Measurements from ENCODE around the gene ACTN4. TPM values are rescaled to one million over a fixed set of nuclear protein-coding genes. Genes with fewer than 3 reads are reported as not detected.

ACTN4 gene
- total RNA-seq, 1 donor = 229 TPM

DNA sequence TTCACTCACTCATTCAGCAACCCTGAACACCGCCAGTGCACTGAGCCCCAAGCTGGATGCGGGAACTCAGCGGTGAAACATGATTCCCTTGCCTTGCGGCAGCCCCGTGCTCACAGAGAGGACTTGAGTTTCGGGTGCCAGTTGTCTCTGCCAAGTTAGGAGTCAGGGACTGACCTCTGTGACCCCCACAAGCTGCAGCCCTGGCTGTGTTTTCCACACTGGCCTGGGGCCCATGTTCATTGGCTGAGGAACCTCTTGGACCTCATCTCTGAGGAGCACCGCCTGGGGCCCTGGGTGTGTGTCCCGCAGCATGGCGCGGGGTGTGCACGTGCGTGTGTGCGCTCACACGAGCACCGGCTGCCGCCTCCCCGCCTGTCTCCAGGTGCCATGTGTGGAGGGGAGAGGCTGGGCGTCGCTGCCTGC, 65.8 kb downstream of the ACTN4 start:
- TF ChIP-seq, protein P1, sequence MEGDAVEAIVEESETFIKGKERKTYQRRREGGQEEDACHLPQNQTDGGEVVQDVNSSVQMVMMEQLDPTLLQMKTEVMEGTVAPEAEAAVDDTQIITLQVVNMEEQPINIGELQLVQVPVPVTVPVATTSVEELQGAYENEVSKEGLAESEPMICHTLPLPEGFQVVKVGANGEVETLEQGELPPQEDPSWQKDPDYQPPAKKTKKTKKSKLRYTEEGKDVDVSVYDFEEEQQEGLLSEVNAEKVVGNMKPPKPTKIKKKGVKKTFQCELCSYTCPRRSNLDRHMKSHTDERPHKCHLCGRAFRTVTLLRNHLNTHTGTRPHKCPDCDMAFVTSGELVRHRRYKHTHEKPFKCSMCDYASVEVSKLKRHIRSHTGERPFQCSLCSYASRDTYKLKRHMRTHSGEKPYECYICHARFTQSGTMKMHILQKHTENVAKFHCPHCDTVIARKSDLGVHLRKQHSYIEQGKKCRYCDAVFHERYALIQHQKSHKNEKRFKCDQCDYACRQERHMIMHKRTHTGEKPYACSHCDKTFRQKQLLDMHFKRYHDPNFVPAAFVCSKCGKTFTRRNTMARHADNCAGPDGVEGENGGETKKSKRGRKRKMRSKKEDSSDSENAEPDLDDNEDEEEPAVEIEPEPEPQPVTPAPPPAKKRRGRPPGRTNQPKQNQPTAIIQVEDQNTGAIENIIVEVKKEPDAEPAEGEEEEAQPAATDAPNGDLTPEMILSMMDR (IDR thresholded peaks at IDR 0.05; ENCODE audit: extremely low read depth, low read depth, low read length) = no peak
- peak; percentile 43 for DNase-seq (ENCODE audit: insufficient read length, low spot score, missing footprints)
- H3K4me2 ChIP-seq (ENCODE audit: insufficient read depth, low read length) = no peak overlapping the region
- H3K9me3 ChIP-seq (ENCODE audit: low read depth, low read length) = no peaks in the 10 kb centered on the region
- H3K27ac ChIP-seq (ENCODE audit: low read depth, low read length) = peak overlapping the region; percentile 91
- H4K20me1 ChIP-seq (ENCODE audit: insufficient read depth, low read length) = peaks cover 39% of the 10 kb centered on the region
- H3K4me3 ChIP-seq (ENCODE audit: insufficient read depth, low read length) = no peak overlapping the region
- H2AFZ ChIP-seq (ENCODE audit: low read length) = no peak overlapping the region
- peaks cover 78% of the 10 kb centered on the region for H3K79me2 ChIP-seq (ENCODE audit: insufficient read depth, low read length)
- H3K27me3 ChIP-seq (ENCODE audit: insufficient read depth, low read length) = no peaks in the 10 kb centered on the region
- H3K36me3 ChIP-seq (ENCODE audit: insufficient read depth, low read length) = peaks cover 97% of the 10 kb centered on the region
- H3K4me1 ChIP-seq (ENCODE audit: insufficient read depth, low read length) = peaks cover 33% of the 10 kb centered on the region

DNA sequence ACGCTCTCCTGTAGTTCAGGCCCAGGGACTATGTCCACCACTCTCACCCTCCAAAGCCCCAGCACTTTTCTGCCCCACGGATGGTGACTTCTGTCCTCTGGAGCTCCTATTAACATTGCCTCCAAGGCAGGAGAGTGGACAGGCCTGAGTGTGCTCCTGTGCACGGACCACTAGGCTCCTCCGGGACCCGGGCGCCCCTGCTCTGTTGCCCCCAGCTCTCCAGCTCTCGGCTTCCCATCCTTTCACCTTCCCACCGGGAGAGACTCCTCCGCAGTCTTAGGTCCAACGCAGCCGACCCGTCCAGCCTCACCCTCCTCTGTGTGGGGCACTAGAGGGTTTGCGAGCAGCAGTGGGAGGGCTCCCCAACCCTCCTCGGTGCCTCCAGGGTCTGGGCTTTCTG, 66.4 kb downstream of the ACTN4 start:
- no peaks in the 10 kb centered on the region for H3K27me3 ChIP-seq (ENCODE audit: insufficient read depth, low read length)
- H4K20me1 ChIP-seq (ENCODE audit: insufficient read depth, low read length) = peaks cover 44% of the 10 kb centered on the region
- peaks cover 77% of the 10 kb centered on the region for H3K79me2 ChIP-seq (ENCODE audit: insufficient read depth, low read length)
- DNase-seq (ENCODE audit: insufficient read length, low spot score, missing footprints) = no peak
- peaks cover 29% of the 10 kb centered on the region for H3K4me1 ChIP-seq (ENCODE audit: insufficient read depth, low read length)
- H2AFZ ChIP-seq (ENCODE audit: low read length) = no peak overlapping the region
- H3K9me3 ChIP-seq (ENCODE audit: low read depth, low read length) = no peaks in the 10 kb centered on the region
- H3K4me3 ChIP-seq (ENCODE audit: insufficient read depth, low read length) = no peak overlapping the region
- no peak overlapping the region for H3K4me2 ChIP-seq (ENCODE audit: insufficient read depth, low read length)
- peaks cover 97% of the 10 kb centered on the region for H3K36me3 ChIP-seq (ENCODE audit: insufficient read depth, low read length)
- H3K27ac ChIP-seq (ENCODE audit: low read depth, low read length) = peak overlapping the region; percentile 91
- TF ChIP-seq, protein P1 (IDR thresholded peaks at IDR 0.05; ENCODE audit: extremely low read depth, low read depth, low read length) = no peak

DNA sequence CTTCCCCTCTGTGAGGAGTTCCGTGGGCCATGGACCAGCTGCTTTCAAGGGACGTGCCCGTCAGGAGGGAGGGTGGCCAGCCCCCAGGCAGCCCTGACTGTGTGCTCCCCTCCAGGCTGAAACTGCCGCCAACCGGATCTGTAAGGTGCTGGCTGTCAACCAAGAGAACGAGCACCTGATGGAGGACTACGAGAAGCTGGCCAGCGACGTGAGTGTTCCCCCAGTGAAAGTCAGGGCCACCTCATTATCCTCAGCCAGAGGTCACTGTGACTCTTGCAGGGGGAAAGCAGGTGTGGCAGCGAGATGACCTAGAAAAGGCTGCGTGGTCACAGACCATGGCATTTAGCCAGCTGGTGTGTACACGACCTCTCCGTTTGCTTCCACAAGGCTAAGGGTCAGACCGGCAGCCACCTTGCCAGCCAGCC, 66.9 kb downstream of the ACTN4 start:
- no peak for DNase-seq (ENCODE audit: insufficient read length, low spot score, missing footprints)
- H3K27ac ChIP-seq (ENCODE audit: low read depth, low read length) = peak overlapping the region; percentile 91
- H3K4me3 ChIP-seq (ENCODE audit: insufficient read depth, low read length) = no peak overlapping the region
- no peaks in the 10 kb centered on the region for H3K27me3 ChIP-seq (ENCODE audit: insufficient read depth, low read length)
- H4K20me1 ChIP-seq (ENCODE audit: insufficient read depth, low read length) = peaks cover 48% of the 10 kb centered on the region
- H3K4me1 ChIP-seq (ENCODE audit: insufficient read depth, low read length) = peaks cover 30% of the 10 kb centered on the region
- peaks cover 77% of the 10 kb centered on the region for H3K79me2 ChIP-seq (ENCODE audit: insufficient read depth, low read length)
- TF ChIP-seq, protein P1 (IDR thresholded peaks at IDR 0.05; ENCODE audit: extremely low read depth, low read depth, low read length) = no peak
- no peak overlapping the region for H3K4me2 ChIP-seq (ENCODE audit: insufficient read depth, low read length)
- no peaks in the 10 kb centered on the region for H3K9me3 ChIP-seq (ENCODE audit: low read depth, low read length)
- H2AFZ ChIP-seq (ENCODE audit: low read length) = no peak overlapping the region
- peaks cover 95% of the 10 kb centered on the region for H3K36me3 ChIP-seq (ENCODE audit: insufficient read depth, low read length)

DNA sequence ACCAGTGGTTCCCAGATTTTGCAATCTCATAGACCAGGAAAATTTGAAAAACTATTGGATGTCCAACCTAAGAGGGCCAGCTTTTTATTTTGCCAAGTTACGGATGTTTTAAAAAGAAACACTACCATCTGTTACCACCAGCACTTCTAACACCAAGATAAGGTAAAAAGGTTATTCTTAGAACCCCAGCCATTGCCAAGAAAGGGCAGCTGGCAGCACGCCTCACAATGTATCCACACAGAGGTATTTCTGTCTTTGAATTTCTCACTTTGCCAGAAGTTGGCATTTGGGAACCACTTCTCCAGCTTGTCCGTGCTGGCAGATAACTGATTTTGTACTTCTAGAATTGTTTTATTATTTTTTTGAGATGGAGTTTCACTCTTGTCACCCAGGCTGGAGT, 68.1 kb downstream of the ACTN4 start:
- Histone ChIP-seq H3K27me3 (ENCODE audit: insufficient read depth, low read length) (no peaks in the 10 kb centered on the region), H3K4me1 (ENCODE audit: insufficient read depth, low read length) (peaks cover 25% of the 10 kb centered on the region), H3K36me3 (ENCODE audit: insufficient read depth, low read length) (peaks cover 94% of the 10 kb centered on the region), H3K4me3 (ENCODE audit: insufficient read depth, low read length) (no peak overlapping the region), H3K27ac (ENCODE audit: low read depth, low read length) (no peak overlapping the region), H3K79me2 (ENCODE audit: insufficient read depth, low read length) (peaks cover 77% of the 10 kb centered on the region), H3K9me3 (ENCODE audit: low read depth, low read length) (no peaks in the 10 kb centered on the region), H2AFZ (ENCODE audit: low read length) (no peak overlapping the region), H4K20me1 (ENCODE audit: insufficient read depth, low read length) (peaks cover 50% of the 10 kb centered on the region), H3K4me2 (ENCODE audit: insufficient read depth, low read length) (no peak overlapping the region)
- TF ChIP-seq, protein P1 (IDR thresholded peaks at IDR 0.05; ENCODE audit: extremely low read depth, low read depth, low read length) = no peak
- no peak for DNase-seq (ENCODE audit: insufficient read length, low spot score, missing footprints)
